ENCODE data around the gene CAPZA1.

GRCh38 chr1:112720800-112721199 lies 101.2 kb downstream of the CAPZA1 start:
- TF ChIP-seq CTCF (IDR thresholded peaks at IDR 0.05 in 8 of 11, conservative IDR thresholded peaks at IDR 0.05 in 3 of 11) (no peak), POLR2AphosphoS5 (IDR thresholded peaks at IDR 0.05) (no peak), POLR2A (IDR thresholded peaks at IDR 0.05) (no peak)
